ENCODE results near the gene IFRD1.
"Not testable (repeated sequence)": the region's sequence is repeated elsewhere in the genome, so short reads cannot be mapped to it uniquely, and the experiment has no call there.

The IFRD1 gene

DNA sequence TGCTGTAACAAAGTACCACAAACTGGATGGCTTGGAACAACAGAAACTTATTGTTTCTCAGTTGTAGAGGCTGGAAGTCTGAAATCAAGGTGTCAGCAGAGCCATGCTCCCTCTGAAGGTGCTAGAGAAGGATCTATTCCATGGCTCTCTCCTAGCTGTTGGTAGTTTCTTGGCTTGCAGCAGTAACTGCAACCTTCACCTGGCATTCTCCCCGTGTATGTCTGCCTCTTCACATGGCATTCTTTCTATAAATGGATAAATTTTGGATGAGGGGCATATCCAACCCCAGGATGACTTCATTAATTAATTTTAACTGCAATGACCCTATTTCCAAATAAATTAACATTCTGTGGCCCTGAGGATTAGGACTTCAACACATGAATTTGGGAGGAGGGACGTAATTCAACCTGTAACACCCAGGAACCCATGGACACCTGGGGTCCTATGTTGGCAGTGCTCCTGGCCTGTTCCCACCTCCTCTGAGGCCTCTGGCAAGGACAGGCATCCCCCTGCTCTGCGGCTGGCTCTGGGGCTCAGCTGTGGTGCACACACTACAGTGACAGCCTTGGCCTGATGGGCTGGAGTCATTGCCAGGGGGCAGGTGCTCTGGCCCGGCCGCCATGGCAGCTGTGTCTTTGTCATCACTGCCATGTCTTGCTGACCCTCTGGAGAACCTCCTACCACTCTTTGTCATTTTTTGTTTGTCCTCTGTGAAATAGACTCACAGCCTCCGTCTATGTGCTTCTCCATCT lies 61.4 kb downstream of the IFRD1 start:
- no peak for DNase-seq (ENCODE audit: low read depth)
- TF ChIP-seq, protein P1, sequence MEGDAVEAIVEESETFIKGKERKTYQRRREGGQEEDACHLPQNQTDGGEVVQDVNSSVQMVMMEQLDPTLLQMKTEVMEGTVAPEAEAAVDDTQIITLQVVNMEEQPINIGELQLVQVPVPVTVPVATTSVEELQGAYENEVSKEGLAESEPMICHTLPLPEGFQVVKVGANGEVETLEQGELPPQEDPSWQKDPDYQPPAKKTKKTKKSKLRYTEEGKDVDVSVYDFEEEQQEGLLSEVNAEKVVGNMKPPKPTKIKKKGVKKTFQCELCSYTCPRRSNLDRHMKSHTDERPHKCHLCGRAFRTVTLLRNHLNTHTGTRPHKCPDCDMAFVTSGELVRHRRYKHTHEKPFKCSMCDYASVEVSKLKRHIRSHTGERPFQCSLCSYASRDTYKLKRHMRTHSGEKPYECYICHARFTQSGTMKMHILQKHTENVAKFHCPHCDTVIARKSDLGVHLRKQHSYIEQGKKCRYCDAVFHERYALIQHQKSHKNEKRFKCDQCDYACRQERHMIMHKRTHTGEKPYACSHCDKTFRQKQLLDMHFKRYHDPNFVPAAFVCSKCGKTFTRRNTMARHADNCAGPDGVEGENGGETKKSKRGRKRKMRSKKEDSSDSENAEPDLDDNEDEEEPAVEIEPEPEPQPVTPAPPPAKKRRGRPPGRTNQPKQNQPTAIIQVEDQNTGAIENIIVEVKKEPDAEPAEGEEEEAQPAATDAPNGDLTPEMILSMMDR (IDR thresholded peaks at IDR 0.05; ENCODE audit: insufficient read depth, low read depth, low read length, missing control alignments), result no peak
- H3K4me3 ChIP-seq (ENCODE audit: low read length), result no peak overlapping the region

DNA sequence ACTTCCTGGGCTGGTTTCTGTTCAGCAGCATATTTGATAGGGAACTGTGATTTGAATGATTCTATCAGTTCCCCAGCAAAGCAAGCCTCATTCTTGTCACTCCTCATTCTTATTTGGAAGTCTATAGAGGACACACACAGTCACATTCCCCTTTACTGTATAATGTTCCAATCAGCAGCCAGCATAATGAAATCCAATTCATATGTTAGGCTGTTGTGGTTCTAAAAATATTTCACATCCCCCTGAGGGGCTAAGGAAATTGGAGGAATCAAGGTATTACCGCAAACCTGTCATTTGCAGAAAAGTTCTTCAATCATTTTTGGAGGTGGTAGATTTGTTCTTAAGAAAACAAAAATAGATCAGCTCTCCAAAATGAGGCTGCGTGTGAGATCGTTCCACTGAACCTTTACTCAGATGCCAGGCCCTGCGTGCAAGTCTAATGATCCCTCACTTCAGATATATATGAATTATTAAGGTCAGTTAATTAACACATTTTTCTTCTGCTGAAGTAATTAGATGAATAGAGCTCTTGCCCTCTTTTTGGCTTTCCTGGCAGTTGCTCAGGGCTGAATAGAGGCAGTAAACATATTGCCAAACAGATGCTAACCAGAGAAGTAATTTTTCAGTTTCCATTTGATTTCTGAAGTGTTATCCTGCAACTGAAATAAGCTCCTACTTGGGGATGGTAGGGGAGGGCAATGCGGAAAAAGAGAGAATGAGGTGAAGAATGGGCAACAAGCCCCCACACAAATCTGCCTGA lies 62.4 kb downstream of the IFRD1 start:
- no peak for DNase-seq (ENCODE audit: low read depth)
- no peak overlapping the region for H3K4me3 ChIP-seq (ENCODE audit: low read length)
- TF ChIP-seq, protein P1 (IDR thresholded peaks at IDR 0.05; ENCODE audit: insufficient read depth, low read depth, low read length, missing control alignments), result no peak

DNA sequence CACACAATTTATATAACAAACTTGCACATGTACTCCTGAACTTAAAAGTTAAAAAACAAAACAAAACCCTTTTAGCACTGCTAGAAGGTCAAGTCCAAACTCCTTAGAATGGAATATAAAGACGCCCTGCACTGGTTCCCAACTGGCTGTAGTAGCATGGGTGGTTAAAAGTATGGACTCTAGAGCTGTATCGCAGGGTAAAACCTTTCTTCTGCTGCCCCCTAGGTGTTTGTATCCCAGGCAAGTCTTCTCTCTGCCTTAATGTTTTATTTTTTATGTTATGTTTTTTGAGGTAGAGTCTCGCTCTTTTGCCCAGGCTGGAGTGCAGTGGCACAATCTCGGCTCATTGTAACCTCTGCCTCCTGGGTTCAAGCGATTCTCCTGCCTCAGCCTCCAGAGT lies 65.7 kb downstream of the IFRD1 start:
- DNase-seq (ENCODE audit: low read depth), result no peak
- no peak overlapping the region for H3K4me3 ChIP-seq (ENCODE audit: low read length)
- TF ChIP-seq, protein P1 (IDR thresholded peaks at IDR 0.05; ENCODE audit: insufficient read depth, low read depth, low read length, missing control alignments), result no peak

DNA sequence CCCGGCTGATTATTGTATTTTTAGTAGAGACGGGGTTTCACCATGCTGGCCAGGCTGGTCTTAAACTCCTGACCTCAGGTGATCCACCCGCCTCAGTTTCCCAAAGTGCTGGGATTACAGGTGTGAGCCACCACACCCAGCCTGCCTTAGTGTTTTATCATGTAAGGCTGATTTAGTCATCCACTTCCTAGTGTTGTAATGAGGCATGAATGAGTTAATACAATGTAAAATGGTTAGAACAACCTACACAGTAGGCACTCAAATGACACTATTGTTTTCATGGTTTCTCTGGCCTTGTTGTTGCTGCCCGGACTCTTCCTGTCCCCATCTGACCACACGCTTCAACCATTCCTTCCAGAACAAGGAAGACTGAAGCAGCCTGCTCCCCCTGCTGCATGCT lies 66.2 kb downstream of the IFRD1 start:
- DNase-seq (ENCODE audit: low read depth), result peak; percentile 47
- not testable (repeated sequence) for H3K4me3 ChIP-seq (ENCODE audit: low read length)

DNA sequence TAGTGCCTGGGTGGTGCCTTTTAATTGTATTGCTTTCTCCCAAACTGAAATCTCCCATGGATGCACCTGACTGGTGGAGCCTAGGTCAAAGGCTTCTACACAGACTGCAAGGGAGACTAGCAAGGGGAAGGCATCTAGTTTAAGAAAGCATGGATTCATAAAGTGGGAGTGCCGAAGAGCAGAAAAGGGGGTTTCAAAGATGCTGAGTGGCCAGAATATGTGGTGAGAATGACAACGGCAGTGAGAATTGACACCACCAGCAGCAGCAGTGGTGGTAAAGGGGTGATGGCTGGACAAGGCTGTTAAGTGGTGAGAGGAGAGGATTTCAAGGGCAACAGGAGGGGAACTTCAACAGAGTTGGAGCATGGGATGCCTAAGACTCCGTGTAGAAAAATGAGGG lies 67.2 kb downstream of the IFRD1 start:
- TF ChIP-seq, protein P1 (IDR thresholded peaks at IDR 0.05; ENCODE audit: insufficient read depth, low read depth, low read length, missing control alignments), result no peak
- no peak overlapping the region for H3K4me3 ChIP-seq (ENCODE audit: low read length)
- no peak for DNase-seq (ENCODE audit: low read depth)

DNA sequence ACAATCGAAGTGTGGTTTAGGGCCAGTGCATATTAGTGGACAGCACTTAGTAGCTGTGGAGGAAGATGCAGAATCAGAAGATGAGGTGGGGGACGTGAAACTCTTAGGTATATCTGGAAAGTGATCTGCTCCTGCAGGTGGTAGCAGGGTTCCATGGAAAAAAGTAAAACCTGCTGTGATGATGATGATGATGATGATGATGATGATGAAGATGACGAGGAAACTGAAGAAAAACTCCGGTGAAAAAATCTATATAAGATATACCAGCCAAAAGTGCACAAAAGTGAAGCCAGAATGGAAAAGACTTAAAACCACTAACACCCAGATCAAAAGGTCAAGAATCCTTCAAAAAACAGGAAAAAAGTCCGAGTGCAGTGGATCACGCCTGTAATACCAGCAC lies 70.5 kb downstream of the IFRD1 start:
- H3K4me3 ChIP-seq (ENCODE audit: low read length), result no peak overlapping the region
- TF ChIP-seq, protein P1 (IDR thresholded peaks at IDR 0.05; ENCODE audit: insufficient read depth, low read depth, low read length, missing control alignments), result no peak
- DNase-seq (ENCODE audit: low read depth), result no peak

DNA sequence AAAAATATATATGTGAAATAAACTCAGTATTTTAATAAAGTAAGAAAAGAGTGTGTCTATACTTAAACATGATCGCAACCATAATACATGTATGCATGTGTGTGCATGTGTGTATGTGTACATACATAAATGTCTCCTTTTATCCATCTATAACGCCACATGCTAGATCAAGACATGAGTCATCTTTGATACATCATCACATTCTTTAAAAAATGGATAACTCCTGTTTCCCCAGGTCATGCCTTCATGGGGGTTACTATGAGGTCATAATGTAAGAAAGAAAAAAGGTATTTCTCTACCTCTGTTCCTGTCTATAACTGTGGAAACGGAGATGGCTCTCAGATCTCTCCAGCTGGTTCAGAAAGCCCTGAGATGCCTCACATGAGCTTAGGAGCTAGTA lies 71.7 kb downstream of the IFRD1 start:
- no peak for DNase-seq (ENCODE audit: low read depth)
- H3K4me3 ChIP-seq (ENCODE audit: low read length), result no peak overlapping the region
- TF ChIP-seq, protein P1 (IDR thresholded peaks at IDR 0.05; ENCODE audit: insufficient read depth, low read depth, low read length, missing control alignments), result no peak
